CD4-positive, alpha-beta T cell treated with Interleukin-17A for 1 hour (primary cell): ENCODE results near the gene HIC2.
A peak's percentile ranks its signal among the peaks of the same experiment; 100 is the strongest.
"Not testable (repeated sequence)": the region's sequence is repeated elsewhere in the genome, so short reads cannot be mapped to it uniquely, and the experiment has no call there.

Experiments used
- DNase-seq: peaks from one replicate; pipeline ENCODE4 v3.0.0-alpha.2; 2020

HIC2 gene

DNA sequence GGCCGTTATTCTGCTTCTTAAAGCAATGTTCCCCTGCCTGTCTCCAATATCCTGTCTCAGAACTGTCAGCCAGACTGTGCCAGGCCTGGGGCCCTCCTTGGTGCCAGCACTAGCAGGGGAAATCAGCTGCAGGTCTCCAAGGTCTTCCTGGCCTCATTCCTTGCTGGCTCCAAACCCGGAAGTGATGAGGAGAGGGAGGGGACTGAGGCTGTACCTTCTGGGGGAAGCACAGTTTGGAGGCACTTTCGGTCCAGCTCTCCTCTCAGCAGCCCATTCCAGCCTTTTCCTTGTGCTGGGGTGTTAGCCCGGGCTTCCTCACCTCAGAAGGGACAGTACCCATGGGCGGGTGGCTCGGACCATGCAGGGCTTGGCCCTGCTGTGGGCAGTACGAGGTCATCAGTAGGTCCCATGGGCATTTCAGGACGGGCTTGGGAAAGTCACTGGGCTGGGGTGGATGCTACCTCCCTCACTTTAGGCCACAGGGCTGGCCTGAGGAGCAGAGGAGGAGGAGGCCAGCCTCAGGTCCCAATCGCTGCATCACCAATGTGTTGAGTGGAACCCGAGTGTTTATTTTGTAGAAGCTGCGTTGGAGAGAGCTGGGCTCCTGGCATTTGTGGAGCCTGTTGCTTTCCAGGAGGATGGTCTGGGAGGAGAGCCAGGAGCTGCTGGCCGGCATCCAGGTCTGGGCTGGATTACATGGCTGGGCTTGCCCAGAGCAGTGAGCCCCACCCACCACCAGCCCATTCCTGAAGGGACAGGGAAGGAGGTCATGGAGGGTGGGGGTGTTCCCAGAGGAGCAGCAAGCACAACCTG, 19.0 kb downstream of the HIC2 start:
- not testable (repeated sequence) for DNase-seq

DNA sequence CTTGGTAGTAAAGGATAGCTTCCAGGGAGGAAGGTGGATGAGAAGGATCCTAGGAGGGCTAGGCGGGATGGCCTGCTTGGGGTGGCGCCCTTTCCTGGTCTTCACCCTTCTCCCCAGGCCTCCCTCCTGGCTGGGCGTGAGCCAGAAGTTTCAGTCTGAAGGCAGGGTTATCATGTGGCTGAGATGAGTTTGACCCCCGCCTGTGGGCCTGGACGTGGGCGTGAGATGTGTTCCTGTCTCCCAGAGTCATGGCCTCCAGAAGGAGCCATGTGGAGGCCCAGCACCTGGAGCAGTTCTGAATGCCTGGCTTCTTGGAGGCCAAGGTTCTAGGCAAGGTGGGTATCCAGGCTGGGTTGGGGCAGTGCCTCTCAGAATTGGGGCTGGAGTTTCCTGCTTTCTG, 20.8 kb downstream of the HIC2 start:
- DNase-seq = not testable (repeated sequence)

GRCh38 chr22:21440018-21440636, 23.0 kb downstream of the HIC2 start:
- DNase-seq = not testable (repeated sequence)

DNA sequence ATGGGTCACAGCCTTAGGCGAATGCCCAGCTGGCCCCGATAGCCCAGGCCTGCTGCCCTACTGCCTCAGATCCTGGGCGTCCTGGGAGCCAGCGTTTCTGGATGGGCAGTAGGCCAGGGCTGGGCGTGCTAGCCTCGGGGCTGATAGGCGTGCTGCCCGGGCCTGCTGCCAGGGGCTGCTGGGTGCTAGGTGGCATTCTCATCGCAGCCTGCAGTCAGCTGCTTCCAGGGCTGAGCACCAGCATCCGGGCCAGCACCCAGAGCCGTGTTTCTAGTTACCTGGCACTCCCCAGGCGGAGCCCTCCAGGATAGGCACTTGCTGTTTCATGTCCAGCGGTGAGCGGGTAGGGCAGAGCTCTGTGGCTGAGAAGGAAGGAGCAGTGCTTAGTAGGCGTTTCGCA, 23.5 kb downstream of the HIC2 start:
- DNase-seq = not testable (repeated sequence)

GRCh38 chr22:21441170-21441569, 24.0 kb downstream of the HIC2 start:
- DNase-seq = not testable (repeated sequence)

DNA sequence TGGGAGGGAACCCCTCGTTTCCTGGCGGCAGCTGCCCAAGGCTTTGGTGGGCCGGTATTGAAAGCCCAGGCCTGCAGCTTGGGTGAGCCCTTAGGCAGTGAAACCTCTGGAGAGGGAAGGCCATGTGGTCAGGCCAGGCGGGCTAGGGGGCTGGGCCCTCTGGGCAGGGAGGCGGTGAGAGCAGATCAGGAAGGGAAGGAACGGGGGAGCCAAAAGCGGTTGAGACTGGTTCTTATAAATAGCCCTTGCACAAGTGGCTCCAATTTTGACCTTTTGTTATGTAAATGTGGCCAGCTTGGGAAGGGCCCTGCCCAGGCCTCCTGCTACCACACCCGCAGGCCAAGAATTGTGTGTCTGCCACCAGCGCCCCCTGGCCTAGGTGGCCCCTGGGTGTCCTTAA, 25.0 kb downstream of the HIC2 start:
- not testable (repeated sequence) for DNase-seq

DNA sequence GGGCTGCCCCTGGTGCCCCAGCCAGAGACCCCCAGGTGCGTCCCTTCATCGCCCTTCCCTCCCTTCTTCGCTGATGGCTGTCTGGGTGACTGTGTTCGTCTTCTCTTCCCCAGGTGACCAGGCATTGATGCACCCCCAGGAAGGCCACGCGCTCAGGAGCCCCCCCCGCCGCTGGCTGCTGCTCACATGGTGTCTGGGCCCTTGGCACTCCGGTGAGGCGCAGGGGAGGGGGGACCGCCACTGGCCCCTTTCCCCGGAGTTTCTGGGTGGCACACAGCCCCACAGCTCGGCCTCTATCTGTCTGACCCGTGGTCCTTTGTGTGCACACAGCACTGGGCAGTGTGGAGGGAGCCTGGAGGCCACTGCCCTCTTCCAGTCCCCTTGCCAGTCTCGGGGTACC, 25.5 kb downstream of the HIC2 start:
- DNase-seq = not testable (repeated sequence)

GRCh38 chr22:21443057-21443734, 26.0 kb downstream of the HIC2 start:
- DNase-seq = peak; percentile 0

GRCh38 chr22:21443735-21444421, 26.7 kb downstream of the HIC2 start:
- DNase-seq = no peak

DNA sequence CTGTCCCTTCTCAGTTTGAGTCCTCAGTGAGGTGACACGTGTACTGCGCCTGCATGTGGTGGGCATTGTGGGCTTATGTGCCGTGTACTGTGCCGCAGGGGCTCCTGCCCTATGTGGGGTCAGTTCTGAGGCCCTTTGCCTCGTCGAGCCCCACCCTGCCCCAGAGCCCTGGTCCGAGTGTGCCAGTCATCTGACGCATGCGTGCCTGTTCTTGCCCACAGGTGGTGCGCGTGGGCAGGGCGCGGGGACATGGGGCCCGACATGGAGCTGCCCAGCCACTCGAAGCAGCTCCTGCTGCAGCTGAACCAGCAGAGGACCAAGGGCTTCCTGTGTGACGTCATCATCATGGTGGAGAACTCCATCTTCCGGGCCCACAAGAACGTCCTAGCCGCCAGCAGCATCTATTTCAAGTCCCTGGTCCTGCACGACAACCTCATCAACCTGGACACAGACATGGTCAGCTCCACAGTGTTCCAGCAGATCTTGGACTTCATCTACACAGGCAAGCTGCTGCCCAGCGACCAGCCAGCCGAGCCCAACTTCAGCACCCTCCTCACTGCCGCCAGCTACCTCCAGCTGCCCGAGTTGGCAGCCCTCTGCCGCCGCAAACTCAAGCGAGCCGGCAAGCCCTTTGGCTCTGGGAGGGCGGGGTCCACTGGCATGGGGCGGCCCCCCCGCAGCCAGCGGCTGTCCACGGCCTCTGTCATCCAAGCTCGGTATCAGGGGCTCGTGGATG, 27.7 kb downstream of the HIC2 start:
- DNase-seq = no peak

- no peak for DNase-seq
Observed at GRCh38 chr22:21445437-21446127, 28.4 kb downstream of the HIC2 start.

- DNase-seq = peak; percentile 0
Observed at GRCh38 chr22:21446128-21446826, 29.1 kb downstream of the HIC2 start.

DNA sequence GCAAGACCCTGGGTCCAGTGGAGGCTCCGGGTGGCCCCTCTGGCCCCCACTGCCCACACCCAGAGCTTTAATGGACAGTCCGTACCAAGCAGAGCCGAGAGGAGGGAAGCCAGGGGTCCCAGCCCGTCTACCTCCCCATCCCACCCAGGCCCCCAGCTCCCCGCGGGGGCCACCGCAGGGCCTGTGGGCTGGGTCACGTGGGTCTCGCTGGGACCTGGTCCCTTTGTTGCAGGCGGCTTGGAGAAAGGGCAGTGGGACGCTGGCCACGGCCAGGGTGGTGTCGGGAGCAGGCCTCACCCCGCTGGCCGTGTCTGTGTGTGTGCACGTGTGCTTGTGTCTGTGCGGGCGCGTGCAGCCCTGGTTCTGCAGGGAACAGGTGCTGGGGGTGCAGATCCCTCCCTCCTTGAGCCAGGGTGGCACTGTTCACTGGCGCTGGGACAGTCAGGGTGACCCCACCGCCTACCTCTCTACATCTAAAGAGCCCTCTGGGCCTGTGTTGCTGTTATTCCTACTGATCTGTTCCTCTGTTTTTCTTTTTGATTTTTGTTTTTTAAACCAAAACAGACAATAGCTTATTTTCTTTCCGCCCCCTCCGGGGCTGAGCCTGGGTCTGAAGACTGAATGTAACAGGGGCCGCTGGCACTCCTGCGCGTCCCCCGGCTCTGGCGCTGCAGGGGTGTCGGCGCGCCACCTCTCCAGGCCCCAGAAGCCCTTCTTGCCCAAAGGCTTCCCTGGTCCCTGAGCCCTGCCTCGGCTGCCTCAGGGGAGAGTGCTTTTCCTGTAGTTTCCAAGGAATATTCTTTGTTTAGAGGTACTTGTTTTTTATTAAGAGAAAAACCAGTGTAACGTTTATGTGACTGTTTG, 29.9 kb downstream of the HIC2 start:
- DNase-seq = peak; percentile 0

DNA sequence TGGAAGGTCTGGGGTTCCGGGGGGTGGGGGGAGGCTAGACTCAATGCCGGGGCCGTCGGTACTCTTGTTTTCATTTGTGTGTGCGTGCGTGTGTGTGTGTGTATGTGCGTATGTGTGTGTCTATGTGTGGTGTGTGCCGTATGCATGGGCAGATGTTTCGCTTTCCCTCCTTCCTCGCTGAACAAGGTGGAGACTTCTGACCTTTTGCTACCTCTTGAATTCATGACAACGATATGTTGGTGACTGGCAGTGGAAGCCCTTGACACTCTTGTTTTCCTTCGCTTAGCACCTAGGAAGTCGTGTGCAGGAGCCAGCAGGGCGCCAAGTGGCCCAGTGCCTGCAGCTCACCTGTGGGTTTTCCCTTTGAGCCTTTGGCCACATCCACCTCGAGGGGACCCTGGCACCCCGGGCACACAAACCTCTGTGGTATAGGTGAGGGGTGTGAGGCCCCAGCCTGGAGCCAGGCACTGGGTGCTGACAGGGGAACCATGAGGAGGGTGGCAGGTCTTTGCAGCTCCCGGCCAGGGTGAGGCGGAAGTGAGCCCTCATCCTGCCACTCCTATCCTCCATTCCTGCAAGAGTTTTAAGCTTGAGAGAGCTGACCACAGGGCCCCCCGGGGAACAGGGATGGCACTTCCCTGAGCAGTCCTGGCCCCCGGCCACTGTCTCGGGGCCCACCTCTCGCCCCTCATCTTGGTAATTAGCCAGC, 30.7 kb downstream of the HIC2 start:
- DNase-seq = peak; percentile 0

DNA sequence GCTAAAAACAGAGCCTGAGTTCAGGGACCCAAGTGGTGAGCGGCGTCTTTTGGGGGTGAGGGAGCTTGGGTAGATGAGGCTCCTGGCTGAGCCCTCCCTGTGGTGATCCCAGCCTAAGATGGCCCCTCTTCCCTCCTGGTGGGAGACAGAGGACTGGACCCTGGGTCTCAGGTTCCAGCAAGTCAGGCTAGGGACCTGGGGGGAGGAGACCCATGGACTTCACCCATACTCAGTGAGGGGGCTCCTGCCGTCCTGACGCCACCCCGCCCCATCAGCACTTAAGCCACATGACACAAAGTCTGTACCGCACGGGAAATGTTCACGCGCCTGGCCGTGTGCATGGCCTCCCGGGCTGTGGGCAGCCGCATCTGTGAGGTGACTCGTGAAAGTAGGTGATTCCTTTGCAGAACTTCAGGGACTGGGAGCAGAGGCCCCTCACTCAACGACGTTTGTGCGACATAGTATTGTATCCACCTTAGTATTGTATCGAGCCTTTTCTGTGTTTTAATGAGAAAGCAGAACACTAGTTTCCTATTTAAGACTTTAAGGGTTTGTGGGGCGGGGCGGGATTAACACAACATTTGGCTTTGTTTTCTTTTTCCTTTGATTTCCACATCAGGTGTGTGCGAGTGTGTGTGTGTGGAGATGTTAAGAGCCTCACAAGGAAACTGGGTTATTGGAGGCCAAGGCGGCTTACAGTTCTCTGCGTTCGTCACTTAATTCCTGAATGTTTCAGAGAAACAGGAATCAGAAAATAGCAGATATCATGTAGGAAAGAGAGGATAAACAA, 31.7 kb downstream of the HIC2 start:
- DNase-seq = no peak

DNA sequence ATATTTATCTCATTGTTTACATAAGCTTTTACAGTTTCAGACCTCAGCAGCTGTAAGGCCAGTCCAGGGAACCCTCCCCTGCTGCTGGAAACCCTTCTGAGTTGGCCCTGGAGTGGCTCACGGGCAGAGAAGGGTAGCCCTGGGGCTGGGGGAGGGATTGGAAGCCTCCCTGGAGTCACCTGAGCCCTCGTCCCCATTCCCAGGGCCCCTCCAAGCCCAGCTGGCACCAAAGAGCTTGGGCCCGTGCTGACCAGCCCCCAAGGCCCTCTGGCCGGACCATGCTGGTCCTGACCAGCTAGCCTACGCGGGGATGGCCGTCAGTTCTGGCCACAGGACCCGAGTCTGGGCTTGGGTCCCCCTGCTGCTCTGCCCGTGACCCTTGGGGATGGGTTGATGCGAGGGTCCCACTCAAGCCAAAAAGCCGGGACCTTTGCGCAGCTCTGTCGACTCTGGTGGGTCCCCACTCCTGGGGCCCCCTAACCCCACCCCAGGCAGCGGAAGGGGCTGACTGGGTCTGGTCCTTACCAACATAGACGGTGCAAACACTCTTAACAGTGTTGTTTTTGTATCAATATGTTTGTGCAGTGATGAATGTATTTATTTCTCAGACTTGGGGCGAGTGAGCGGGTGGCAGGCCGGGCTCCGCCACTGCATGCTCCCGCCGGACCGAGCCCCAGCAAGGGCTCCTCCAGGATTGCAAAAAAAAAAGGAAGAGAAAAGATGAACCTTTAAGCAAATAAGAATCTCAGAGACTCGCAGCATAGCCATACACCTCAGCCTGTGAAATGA, 32.6 kb downstream of the HIC2 start:
- peak; percentile 0 for DNase-seq

DNA sequence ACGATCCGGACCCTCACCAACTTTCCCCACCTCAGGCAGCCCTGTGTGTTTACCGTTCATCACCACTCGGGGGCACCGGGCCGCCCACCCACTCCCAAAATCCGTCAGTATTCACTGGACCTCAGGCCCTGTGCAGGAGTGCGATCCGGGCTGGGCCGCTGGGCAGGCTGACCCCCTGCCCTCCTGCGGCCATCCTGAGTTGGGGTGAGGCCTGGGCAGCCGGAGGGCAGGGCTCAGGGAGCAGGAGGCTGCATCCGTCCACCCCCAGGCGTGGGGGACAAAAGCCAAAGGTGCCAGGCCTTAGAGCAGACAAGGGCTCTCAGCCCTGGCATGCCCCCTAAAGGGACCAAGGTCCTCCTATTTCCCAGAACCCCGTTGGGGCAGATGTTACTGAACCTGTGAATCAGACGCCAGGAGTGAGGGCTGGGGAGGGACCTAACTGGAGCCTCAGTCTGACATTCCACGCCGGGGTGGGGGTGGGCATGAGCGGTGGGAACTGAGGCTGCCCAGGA, 33.2 kb downstream of the HIC2 start:
- DNase-seq = peak; percentile 0
